ENCODE data around the gene SCRT2.

SCRT2 gene

DNA sequence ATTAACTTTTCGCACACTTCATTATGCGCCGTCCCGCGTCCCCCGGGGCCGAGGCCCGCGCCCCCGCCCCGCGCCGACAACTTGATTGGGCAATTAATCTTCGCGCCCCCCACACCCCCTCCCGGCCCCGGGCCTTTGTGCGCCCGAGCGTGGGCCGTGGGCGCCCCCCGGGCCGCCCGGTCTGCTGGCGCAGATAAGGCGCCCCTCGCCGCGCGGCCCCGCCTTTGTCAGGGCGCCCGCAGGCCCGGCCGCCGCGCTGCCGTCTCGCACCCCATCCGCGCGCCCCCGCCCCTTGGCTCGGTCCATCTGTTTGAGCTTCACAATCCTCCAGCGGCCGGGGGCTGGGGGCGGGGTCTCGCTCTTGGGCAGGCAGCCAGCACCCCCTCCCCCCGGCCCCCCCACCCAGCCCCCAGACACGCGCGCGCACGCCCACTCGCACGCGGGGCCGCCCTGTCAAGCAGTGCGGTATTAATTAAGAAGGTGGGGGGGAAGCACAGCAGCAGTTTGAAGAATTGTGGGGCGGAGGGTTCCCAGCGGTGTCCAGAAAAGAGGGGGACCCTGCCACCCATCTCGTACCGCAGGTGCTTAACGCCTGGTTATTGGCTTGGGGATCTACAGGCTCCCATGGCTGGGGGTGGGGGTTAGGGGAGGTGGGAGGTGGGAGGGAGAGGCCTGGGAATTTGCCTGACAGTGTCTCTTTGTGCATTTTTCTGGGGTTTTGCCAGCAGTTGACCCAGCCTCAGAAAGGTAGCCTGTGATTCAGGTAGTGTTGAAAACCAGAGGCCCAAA lies 34.6 kb upstream of the SCRT2 start:
- Histone ChIP-seq H3K27ac (ENCODE audit: low read length) (no peak overlapping the region), H3K79me2 (ENCODE audit: low read length) (no peaks in the 10 kb centered on the region), H2AFZ (ENCODE audit: low read depth, low read length) (no peak overlapping the region), H3K36me3 (replicated peaks; ENCODE audit: low read depth, low read length) (no peaks in the 10 kb centered on the region), H3K4me2 (ENCODE audit: low read length) (no peak overlapping the region), H3K4me1 (ENCODE audit: low read length) (no peaks in the 10 kb centered on the region), H3K9ac (ENCODE audit: low read length) (no peak overlapping the region), H3K4me3 (ENCODE audit: low read length) (no peak overlapping the region), H3K9me3 (ENCODE audit: insufficient read depth, low read length) (no peaks in the 10 kb centered on the region; the same call in none of the 2 replicates), H4K20me1 (ENCODE audit: insufficient read depth, low read length) (no peaks in the 10 kb centered on the region), H3K27me3 (ENCODE audit: low read depth, low read length) (peaks cover 8% of the 10 kb centered on the region; the same call in 1 of the 2 replicates)
- TF ChIP-seq, protein P1, sequence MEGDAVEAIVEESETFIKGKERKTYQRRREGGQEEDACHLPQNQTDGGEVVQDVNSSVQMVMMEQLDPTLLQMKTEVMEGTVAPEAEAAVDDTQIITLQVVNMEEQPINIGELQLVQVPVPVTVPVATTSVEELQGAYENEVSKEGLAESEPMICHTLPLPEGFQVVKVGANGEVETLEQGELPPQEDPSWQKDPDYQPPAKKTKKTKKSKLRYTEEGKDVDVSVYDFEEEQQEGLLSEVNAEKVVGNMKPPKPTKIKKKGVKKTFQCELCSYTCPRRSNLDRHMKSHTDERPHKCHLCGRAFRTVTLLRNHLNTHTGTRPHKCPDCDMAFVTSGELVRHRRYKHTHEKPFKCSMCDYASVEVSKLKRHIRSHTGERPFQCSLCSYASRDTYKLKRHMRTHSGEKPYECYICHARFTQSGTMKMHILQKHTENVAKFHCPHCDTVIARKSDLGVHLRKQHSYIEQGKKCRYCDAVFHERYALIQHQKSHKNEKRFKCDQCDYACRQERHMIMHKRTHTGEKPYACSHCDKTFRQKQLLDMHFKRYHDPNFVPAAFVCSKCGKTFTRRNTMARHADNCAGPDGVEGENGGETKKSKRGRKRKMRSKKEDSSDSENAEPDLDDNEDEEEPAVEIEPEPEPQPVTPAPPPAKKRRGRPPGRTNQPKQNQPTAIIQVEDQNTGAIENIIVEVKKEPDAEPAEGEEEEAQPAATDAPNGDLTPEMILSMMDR (IDR thresholded peaks at IDR 0.05; ENCODE audit: low read depth, low read length) = no peak
- TF ChIP-seq EZH2phosphoT487 (IDR thresholded peaks at IDR 0.05; ENCODE audit: low read depth) = no peak

- Histone ChIP-seq H3K27me3 (ENCODE audit: low read depth, low read length) (peaks cover 1% of the 10 kb centered on the region; the same call in 1 of the 2 replicates), H3K4me1 (ENCODE audit: low read length) (no peaks in the 10 kb centered on the region), H3K9me3 (ENCODE audit: insufficient read depth, low read length) (no peaks in the 10 kb centered on the region; the same call in 1 of the 2 replicates), H3K4me3 (ENCODE audit: low read length) (no peak overlapping the region), H3K36me3 (replicated peaks; ENCODE audit: low read depth, low read length) (no peaks in the 10 kb centered on the region), H3K79me2 (ENCODE audit: low read length) (no peaks in the 10 kb centered on the region), H2AFZ (ENCODE audit: low read depth, low read length) (no peak overlapping the region), H4K20me1 (ENCODE audit: insufficient read depth, low read length) (no peaks in the 10 kb centered on the region), H3K9ac (ENCODE audit: low read length) (no peak overlapping the region), H3K27ac (ENCODE audit: low read length) (no peak overlapping the region), H3K4me2 (ENCODE audit: low read length) (no peak overlapping the region)
- no peak for TF ChIP-seq EZH2phosphoT487 (IDR thresholded peaks at IDR 0.05; ENCODE audit: low read depth)
- TF ChIP-seq, protein P1 (IDR thresholded peaks at IDR 0.05; ENCODE audit: low read depth, low read length) = no peak
Measured at GRCh38 chr20:709423-709822, 33.8 kb upstream of the SCRT2 start.

GRCh38 chr20:708956-709355 lies 33.4 kb upstream of the SCRT2 start:
- no peak overlapping the region for H3K9ac ChIP-seq (ENCODE audit: low read length)
- no peaks in the 10 kb centered on the region for H3K79me2 ChIP-seq (ENCODE audit: low read length)
- H3K36me3 ChIP-seq (replicated peaks; ENCODE audit: low read depth, low read length) = no peaks in the 10 kb centered on the region
- H3K4me2 ChIP-seq (ENCODE audit: low read length) = no peak overlapping the region
- no peaks in the 10 kb centered on the region for H3K27me3 ChIP-seq (ENCODE audit: low read depth, low read length)
- H2AFZ ChIP-seq (ENCODE audit: low read depth, low read length) = no peak overlapping the region
- TF ChIP-seq, protein P1 (IDR thresholded peaks at IDR 0.05; ENCODE audit: low read depth, low read length) = no peak
- no peak for TF ChIP-seq EZH2phosphoT487 (IDR thresholded peaks at IDR 0.05; ENCODE audit: low read depth)
- H3K9me3 ChIP-seq (ENCODE audit: insufficient read depth, low read length) = no peaks in the 10 kb centered on the region; the same call in 1 of the 2 replicates
- H3K4me1 ChIP-seq (ENCODE audit: low read length) = no peaks in the 10 kb centered on the region
- no peaks in the 10 kb centered on the region for H4K20me1 ChIP-seq (ENCODE audit: insufficient read depth, low read length)
- H3K27ac ChIP-seq (ENCODE audit: low read length) = no peak overlapping the region
- no peak overlapping the region for H3K4me3 ChIP-seq (ENCODE audit: low read length)

DNA sequence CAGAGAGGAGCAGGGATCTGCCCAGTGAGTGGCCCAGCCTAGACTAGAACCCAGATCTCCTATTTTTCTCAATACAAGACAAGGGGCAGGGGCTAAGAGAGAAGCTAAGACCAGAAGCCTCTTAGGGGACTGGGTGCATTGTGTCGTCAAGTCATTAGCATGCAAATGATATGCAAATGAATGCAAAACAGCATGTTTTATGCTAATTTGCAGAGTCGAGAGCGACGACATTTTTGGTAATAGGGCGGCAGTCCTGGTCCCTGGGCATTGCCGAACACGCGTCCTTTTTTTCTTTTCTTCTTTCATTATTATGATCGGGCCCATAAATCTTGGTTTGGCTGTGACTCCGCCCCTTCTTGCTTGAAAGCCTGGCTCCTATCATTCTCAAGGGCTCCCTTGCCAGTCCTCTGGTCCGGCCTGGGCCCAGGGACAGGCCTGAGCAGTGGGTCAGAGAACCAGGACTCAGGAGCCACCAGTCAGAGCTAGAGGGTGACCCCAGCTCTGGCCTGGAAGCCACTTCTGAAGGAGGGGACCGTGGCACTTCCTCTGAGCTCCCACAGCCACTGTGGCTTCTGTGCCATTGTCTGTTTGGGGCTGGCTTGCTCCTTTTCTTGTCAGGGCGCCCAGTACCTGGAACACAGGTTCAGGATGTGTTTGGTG lies 32.0 kb upstream of the SCRT2 start:
- H3K27me3 ChIP-seq (ENCODE audit: low read depth, low read length) = no peaks in the 10 kb centered on the region
- H3K4me1 ChIP-seq (ENCODE audit: low read length) = peaks cover 6% of the 10 kb centered on the region; the same call in 1 of the 2 replicates

More for the DNA sequence above, 32.0 kb upstream of the SCRT2 start:
- H3K9ac ChIP-seq (ENCODE audit: low read length) = no peak overlapping the region
- no peaks in the 10 kb centered on the region for H3K9me3 ChIP-seq (ENCODE audit: insufficient read depth, low read length)
- H3K79me2 ChIP-seq (ENCODE audit: low read length) = no peaks in the 10 kb centered on the region
- no peaks in the 10 kb centered on the region for H4K20me1 ChIP-seq (ENCODE audit: insufficient read depth, low read length)
- no peak overlapping the region for H3K4me2 ChIP-seq (ENCODE audit: low read length)
- no peaks in the 10 kb centered on the region for H3K36me3 ChIP-seq (replicated peaks; ENCODE audit: low read depth, low read length)
- no peak overlapping the region for H2AFZ ChIP-seq (ENCODE audit: low read depth, low read length)
- no peak overlapping the region for H3K4me3 ChIP-seq (ENCODE audit: low read length)
- TF ChIP-seq, protein P1 (IDR thresholded peaks at IDR 0.05; ENCODE audit: low read depth, low read length) = no peak
- TF ChIP-seq EZH2phosphoT487 (IDR thresholded peaks at IDR 0.05; ENCODE audit: low read depth) = no peak
- H3K27ac ChIP-seq (ENCODE audit: low read length) = no peak overlapping the region

All from OCI-LY3 (cell line).